Measurements from ENCODE around the gene ACRV1. TPM values are rescaled to one million over a fixed set of nuclear protein-coding genes. Genes with fewer than 3 reads are reported as not detected.

Gene ACRV1
- total RNA-seq, 1 donor from 2014 or later = not detected

DNA sequence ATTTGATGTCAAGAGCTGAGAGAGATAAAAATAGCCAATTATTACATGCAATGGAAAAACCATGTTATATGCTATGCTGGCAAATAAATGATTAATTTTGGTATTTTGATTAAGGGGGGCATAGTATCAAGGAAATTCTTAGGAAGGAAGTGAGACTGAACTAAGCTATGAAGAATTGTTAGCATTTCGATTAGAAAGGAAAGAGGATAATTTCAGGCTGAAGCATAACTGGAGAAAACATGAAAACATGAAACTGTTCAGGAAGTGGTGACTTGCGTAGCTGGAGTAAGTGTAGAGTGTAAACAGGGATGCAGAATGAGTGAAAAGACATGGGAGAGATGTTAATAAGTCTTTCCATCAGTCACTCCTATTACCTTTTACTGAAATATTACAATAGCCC, 6.4 kb downstream of the ACRV1 start:
- intact Hi-C loops (cut with DNase I) = no loop called here
- no peaks in the 10 kb centered on the region for H3K27me3 ChIP-seq (ENCODE audit: low read depth)
- no peaks in the 10 kb centered on the region for H3K4me1 ChIP-seq
- H3K9me3 ChIP-seq = no peaks in the 10 kb centered on the region
- TF ChIP-seq, protein P1, sequence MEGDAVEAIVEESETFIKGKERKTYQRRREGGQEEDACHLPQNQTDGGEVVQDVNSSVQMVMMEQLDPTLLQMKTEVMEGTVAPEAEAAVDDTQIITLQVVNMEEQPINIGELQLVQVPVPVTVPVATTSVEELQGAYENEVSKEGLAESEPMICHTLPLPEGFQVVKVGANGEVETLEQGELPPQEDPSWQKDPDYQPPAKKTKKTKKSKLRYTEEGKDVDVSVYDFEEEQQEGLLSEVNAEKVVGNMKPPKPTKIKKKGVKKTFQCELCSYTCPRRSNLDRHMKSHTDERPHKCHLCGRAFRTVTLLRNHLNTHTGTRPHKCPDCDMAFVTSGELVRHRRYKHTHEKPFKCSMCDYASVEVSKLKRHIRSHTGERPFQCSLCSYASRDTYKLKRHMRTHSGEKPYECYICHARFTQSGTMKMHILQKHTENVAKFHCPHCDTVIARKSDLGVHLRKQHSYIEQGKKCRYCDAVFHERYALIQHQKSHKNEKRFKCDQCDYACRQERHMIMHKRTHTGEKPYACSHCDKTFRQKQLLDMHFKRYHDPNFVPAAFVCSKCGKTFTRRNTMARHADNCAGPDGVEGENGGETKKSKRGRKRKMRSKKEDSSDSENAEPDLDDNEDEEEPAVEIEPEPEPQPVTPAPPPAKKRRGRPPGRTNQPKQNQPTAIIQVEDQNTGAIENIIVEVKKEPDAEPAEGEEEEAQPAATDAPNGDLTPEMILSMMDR (IDR thresholded peaks at IDR 0.05) = no peak
- no peak overlapping the region for H3K4me3 ChIP-seq
- H3K27ac ChIP-seq = no peak overlapping the region
- no peak for DNase-seq
- ATAC-seq = no peak
- no peaks in the 10 kb centered on the region for H3K36me3 ChIP-seq

DNA sequence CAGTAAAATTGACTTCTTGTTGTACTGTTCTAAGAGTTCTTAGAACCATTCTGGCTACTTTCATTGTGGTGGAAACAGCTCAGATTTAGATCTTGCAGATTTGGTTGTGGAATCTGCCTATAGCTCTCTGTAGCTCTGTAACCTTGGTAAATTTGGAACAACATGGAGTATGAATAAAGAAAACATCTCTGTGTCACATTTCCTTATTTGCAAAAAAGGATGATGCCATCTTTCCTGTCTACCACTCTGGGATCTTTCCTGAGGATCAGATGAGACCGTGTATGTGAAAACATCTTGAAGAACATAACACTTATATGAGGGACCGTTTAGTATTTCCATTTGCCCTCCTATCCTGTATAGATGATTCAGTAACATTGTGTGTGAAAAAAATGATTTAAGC, 9.1 kb downstream of the ACRV1 start:
- no peaks in the 10 kb centered on the region for H3K27me3 ChIP-seq (ENCODE audit: low read depth)
- intact Hi-C loops (cut with DNase I) = no loop called here
- no peak for DNase-seq
- H3K9me3 ChIP-seq = no peaks in the 10 kb centered on the region
- no peaks in the 10 kb centered on the region for H3K36me3 ChIP-seq
- no peak overlapping the region for H3K27ac ChIP-seq
- no peak for ATAC-seq
- H3K4me3 ChIP-seq = no peak overlapping the region
- TF ChIP-seq, protein P1 (IDR thresholded peaks at IDR 0.05) = no peak
- no peaks in the 10 kb centered on the region for H3K4me1 ChIP-seq

DNA sequence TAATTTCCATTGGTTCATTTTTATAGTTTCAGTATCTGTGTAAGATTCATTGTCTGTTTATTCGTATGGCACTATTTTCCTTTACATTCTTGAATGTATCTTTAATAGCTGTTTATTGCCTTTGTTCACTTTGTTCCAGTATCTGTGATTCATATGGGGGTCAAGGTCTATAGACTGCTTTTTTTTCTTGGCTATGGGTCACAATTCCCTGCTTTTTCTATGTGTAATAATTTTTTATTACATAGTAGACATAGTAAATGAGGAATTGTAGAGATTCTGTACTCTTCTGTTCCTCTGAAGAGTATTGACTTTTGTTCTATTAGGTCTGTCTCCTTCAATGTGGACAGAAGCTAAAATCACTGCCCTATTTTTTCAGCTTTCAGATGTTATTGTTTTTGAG, 10.5 kb downstream of the ACRV1 start:
- H3K4me1 ChIP-seq = no peaks in the 10 kb centered on the region

DNA sequence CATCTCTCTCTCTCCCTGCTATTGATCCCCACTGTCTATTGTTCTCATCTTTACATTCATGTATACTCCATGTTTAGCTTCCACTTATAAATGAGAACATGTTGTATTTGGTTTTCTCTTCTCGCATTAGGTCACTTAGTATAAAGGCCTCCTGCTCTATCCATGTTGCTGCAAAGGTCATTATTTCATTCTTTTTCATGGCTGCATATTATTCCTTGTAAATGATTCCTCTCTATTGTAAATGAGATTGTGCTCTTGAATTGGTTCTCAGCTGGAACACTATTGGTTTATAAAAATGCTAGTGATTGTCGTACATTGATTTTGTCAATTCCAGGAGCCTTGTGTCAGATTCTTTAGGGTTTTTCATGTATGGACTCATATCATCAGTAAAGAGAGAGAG, 13.5 kb downstream of the ACRV1 start:
- intact Hi-C loops (cut with DNase I) = no loop called here
- no peaks in the 10 kb centered on the region for H3K36me3 ChIP-seq
- no peak for DNase-seq
- no peak overlapping the region for H3K27ac ChIP-seq
- TF ChIP-seq, protein P1 (IDR thresholded peaks at IDR 0.05) = no peak
- H3K27me3 ChIP-seq (ENCODE audit: low read depth) = no peaks in the 10 kb centered on the region
- ATAC-seq = no peak
- no peaks in the 10 kb centered on the region for H3K9me3 ChIP-seq
- H3K4me1 ChIP-seq = no peaks in the 10 kb centered on the region
- H3K4me3 ChIP-seq = no peak overlapping the region

More for the DNA sequence above, 10.5 kb downstream of the ACRV1 start:
- no peaks in the 10 kb centered on the region for H3K9me3 ChIP-seq
- intact Hi-C loops (cut with DNase I) = no loop called here
- H3K4me3 ChIP-seq = no peak overlapping the region
- ATAC-seq (no peak), DNase-seq (no peak)
- TF ChIP-seq, protein P1 (IDR thresholded peaks at IDR 0.05) = no peak
- H3K27ac ChIP-seq = no peak overlapping the region
- H3K36me3 ChIP-seq = no peaks in the 10 kb centered on the region
- no peaks in the 10 kb centered on the region for H3K27me3 ChIP-seq (ENCODE audit: low read depth)

DNA sequence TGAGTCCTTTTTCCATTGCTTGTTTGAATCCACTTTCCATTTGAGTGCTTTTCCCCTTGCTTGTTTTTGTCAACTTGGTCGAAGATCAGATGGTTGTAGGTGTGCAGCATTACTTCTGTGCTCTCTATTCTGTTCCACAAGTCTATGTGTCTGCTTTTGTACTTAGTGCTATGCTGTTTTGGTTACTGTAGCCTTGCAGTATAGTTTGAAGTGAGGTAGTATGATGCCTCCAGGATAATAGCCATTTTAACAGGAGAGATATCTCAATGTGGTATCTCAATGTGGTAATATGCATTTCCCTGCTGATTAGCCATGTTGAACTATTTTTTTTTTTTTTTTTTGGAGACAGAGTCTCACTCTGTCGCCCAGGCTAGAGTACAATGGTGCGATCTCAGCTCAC, 16.7 kb downstream of the ACRV1 start:
- H3K9me3 ChIP-seq = no peaks in the 10 kb centered on the region
- no peak overlapping the region for H3K27ac ChIP-seq
- intact Hi-C loops (cut with DNase I) = no loop called here
- DNase-seq = no peak
- TF ChIP-seq, protein P1 (IDR thresholded peaks at IDR 0.05) = no peak
- H3K4me1 ChIP-seq = no peaks in the 10 kb centered on the region
- no peak for ATAC-seq
- no peaks in the 10 kb centered on the region for H3K27me3 ChIP-seq (ENCODE audit: low read depth)
- no peaks in the 10 kb centered on the region for H3K36me3 ChIP-seq
- no peak overlapping the region for H3K4me3 ChIP-seq

DNA sequence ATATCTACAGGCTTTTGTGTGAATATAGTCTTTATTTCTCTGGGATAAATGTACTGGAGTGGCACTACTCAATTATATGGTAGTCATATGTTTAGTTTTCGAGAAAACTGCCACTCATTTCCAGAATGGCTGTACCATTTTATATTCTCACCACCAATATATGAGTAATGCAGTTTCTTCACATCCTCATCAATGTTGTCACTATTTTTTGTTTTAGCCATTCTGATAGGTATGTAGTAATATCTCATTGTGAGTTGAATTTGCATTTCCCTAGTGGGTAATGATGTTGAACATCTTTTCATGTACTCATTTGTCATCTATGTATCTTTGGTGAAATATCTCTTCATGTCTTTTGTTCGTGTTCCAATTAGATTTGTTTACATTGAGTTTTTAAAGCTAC, 18.0 kb downstream of the ACRV1 start:
- TF ChIP-seq, protein P1 (IDR thresholded peaks at IDR 0.05) = no peak
- Histone ChIP-seq H3K36me3 (no peaks in the 10 kb centered on the region), H3K4me1 (no peaks in the 10 kb centered on the region), H3K9me3 (no peaks in the 10 kb centered on the region), H3K27ac (no peak overlapping the region), H3K27me3 (ENCODE audit: low read depth) (no peaks in the 10 kb centered on the region), H3K4me3 (no peak overlapping the region)
- DNase-seq = no peak
- no peak for ATAC-seq
- intact Hi-C loops (cut with DNase I) = no loop called here
